ENCODE data around the gene PLEKHG3. TPM values are rescaled to one million over a fixed set of nuclear protein-coding genes. Genes with fewer than 3 reads are reported as not detected.

Gene PLEKHG3
- total RNA-seq, 3 donors from 2014 or later: 1.1 to 6.7 (median 3.7) TPM

- Mint-ChIP-seq H3K27me3 (ENCODE audit: low read depth) (peaks cover 23% of the 10 kb centered on the region), H3K9me3 (peaks cover 2% of the 10 kb centered on the region), H3K4me1 (ENCODE audit: low read depth) (peaks cover 73% of the 10 kb centered on the region), H3K36me3 (ENCODE audit: insufficient read depth) (peaks cover under 1% of the 10 kb centered on the region), H3K4me3 (peak overlapping the region; percentile 37)
- peak in 1 of 2 donors; percentile 55 for ATAC-seq
- no peak for DNase-seq
These were observed 3.4 kb downstream of the PLEKHG3 start for GRCh38 chr14:64707661-64708060.

- Mint-ChIP-seq H3K36me3 (ENCODE audit: insufficient read depth) (peaks cover 2% of the 10 kb centered on the region), H3K4me3 (peak overlapping the region; percentile 56), H3K27me3 (ENCODE audit: low read depth) (peaks cover 17% of the 10 kb centered on the region), H3K9me3 (peaks cover 9% of the 10 kb centered on the region), H3K4me1 (ENCODE audit: low read depth) (peaks cover 71% of the 10 kb centered on the region)
- ATAC-seq (peak in 1 of 2 donors; percentile 29), DNase-seq (no peak)
These were observed 4.2 kb downstream of the PLEKHG3 start for GRCh38 chr14:64708148-64709004.

GRCh38 chr14:64709126-64709525 is 4.9 kb downstream of the PLEKHG3 start:
- H3K27me3 Mint-ChIP-seq (ENCODE audit: low read depth): peaks cover 13% of the 10 kb centered on the region
- ATAC-seq (no peak), DNase-seq (no peak)
- peaks cover 16% of the 10 kb centered on the region for H3K9me3 Mint-ChIP-seq
- peaks cover 2% of the 10 kb centered on the region for H3K36me3 Mint-ChIP-seq (ENCODE audit: insufficient read depth)
- peak overlapping the region; percentile 56 for H3K4me3 Mint-ChIP-seq
- peaks cover 66% of the 10 kb centered on the region for H3K4me1 Mint-ChIP-seq (ENCODE audit: low read depth)

- Mint-ChIP-seq H3K4me3 (no peak overlapping the region), H3K36me3 (ENCODE audit: insufficient read depth) (peaks cover 9% of the 10 kb centered on the region), H3K27me3 (ENCODE audit: low read depth) (peaks cover 3% of the 10 kb centered on the region), H3K4me1 (ENCODE audit: low read depth) (peaks cover 73% of the 10 kb centered on the region), H3K9me3 (peaks cover 21% of the 10 kb centered on the region)
- no peak for DNase-seq
- ATAC-seq: no peak
These were observed 6.8 kb downstream of the PLEKHG3 start for GRCh38 chr14:64711039-64711438.

GRCh38 chr14:64713677-64714076 is 9.5 kb downstream of the PLEKHG3 start:
- H3K4me1 Mint-ChIP-seq (ENCODE audit: low read depth): peaks cover 75% of the 10 kb centered on the region

GRCh38 chr14:64714432-64715025 is 10.3 kb downstream of the PLEKHG3 start:
- H3K4me3 Mint-ChIP-seq: no peak overlapping the region
- peaks cover 73% of the 10 kb centered on the region for H3K4me1 Mint-ChIP-seq (ENCODE audit: low read depth)
- ATAC-seq (no peak), DNase-seq (no peak)
- peaks cover 9% of the 10 kb centered on the region for H3K36me3 Mint-ChIP-seq (ENCODE audit: insufficient read depth)
- peaks cover 21% of the 10 kb centered on the region for H3K9me3 Mint-ChIP-seq
- H3K27me3 Mint-ChIP-seq (ENCODE audit: low read depth): peaks cover 2% of the 10 kb centered on the region

More at GRCh38 chr14:64713677-64714076, 9.5 kb downstream of the PLEKHG3 start:
- ATAC-seq (no peak), DNase-seq (no peak)
- Mint-ChIP-seq H3K27me3 (ENCODE audit: low read depth) (peaks cover 2% of the 10 kb centered on the region), H3K36me3 (ENCODE audit: insufficient read depth) (peaks cover 9% of the 10 kb centered on the region), H3K9me3 (peaks cover 21% of the 10 kb centered on the region), H3K4me3 (no peak overlapping the region)

GRCh38 chr14:64715146-64715627 is 11.0 kb downstream of the PLEKHG3 start:
- ATAC-seq (no peak), DNase-seq (no peak)
- peaks cover 21% of the 10 kb centered on the region for H3K9me3 Mint-ChIP-seq
- H3K36me3 Mint-ChIP-seq (ENCODE audit: insufficient read depth): peaks cover 9% of the 10 kb centered on the region
- no peak overlapping the region for H3K4me3 Mint-ChIP-seq
- peaks cover 2% of the 10 kb centered on the region for H3K27me3 Mint-ChIP-seq (ENCODE audit: low read depth)
- H3K4me1 Mint-ChIP-seq (ENCODE audit: low read depth): peaks cover 71% of the 10 kb centered on the region

GRCh38 chr14:64715628-64716412 is 11.6 kb downstream of the PLEKHG3 start:
- ATAC-seq: no peak
- Mint-ChIP-seq H3K4me1 (ENCODE audit: low read depth) (peaks cover 71% of the 10 kb centered on the region), H3K36me3 (ENCODE audit: insufficient read depth) (peaks cover 9% of the 10 kb centered on the region), H3K4me3 (no peak overlapping the region), H3K27me3 (ENCODE audit: low read depth) (peaks cover 2% of the 10 kb centered on the region), H3K9me3 (peaks cover 21% of the 10 kb centered on the region)
- no peak for DNase-seq

- Mint-ChIP-seq H3K36me3 (ENCODE audit: insufficient read depth) (peaks cover 7% of the 10 kb centered on the region), H3K9me3 (peaks cover 17% of the 10 kb centered on the region), H3K27me3 (ENCODE audit: low read depth) (peaks cover 2% of the 10 kb centered on the region), H3K4me3 (no peak overlapping the region), H3K4me1 (ENCODE audit: low read depth) (peaks cover 81% of the 10 kb centered on the region)
- DNase-seq (no peak), ATAC-seq (peak in 1 of 2 donors; percentile 32)
These were observed 13.6 kb downstream of the PLEKHG3 start for GRCh38 chr14:64717870-64718269.

GRCh38 chr14:64718762-64719161 is 14.5 kb downstream of the PLEKHG3 start:
- peaks cover 9% of the 10 kb centered on the region for H3K9me3 Mint-ChIP-seq
- DNase-seq (no peak), ATAC-seq (no peak)
- peaks cover 7% of the 10 kb centered on the region for H3K36me3 Mint-ChIP-seq (ENCODE audit: insufficient read depth)
- peaks cover 84% of the 10 kb centered on the region for H3K4me1 Mint-ChIP-seq (ENCODE audit: low read depth)
- H3K4me3 Mint-ChIP-seq: no peak overlapping the region
- peaks cover 2% of the 10 kb centered on the region for H3K27me3 Mint-ChIP-seq (ENCODE audit: low read depth)

GRCh38 chr14:64719601-64720000 is 15.4 kb downstream of the PLEKHG3 start:
- peaks cover 2% of the 10 kb centered on the region for H3K27me3 Mint-ChIP-seq (ENCODE audit: low read depth)
- H3K4me1 Mint-ChIP-seq (ENCODE audit: low read depth): peaks cover 87% of the 10 kb centered on the region
- no peak overlapping the region for H3K4me3 Mint-ChIP-seq
- peaks cover 3% of the 10 kb centered on the region for H3K36me3 Mint-ChIP-seq (ENCODE audit: insufficient read depth)
- DNase-seq (no peak), ATAC-seq (no peak)
- H3K9me3 Mint-ChIP-seq: peaks cover under 1% of the 10 kb centered on the region

GRCh38 chr14:64720131-64720576 is 15.9 kb downstream of the PLEKHG3 start:
- H3K36me3 Mint-ChIP-seq (ENCODE audit: insufficient read depth): no peaks in the 10 kb centered on the region
- DNase-seq (no peak), ATAC-seq (no peak)
- peaks cover 2% of the 10 kb centered on the region for H3K27me3 Mint-ChIP-seq (ENCODE audit: low read depth)
- H3K4me3 Mint-ChIP-seq: no peak overlapping the region
- no peaks in the 10 kb centered on the region for H3K9me3 Mint-ChIP-seq
- peaks cover 87% of the 10 kb centered on the region for H3K4me1 Mint-ChIP-seq (ENCODE audit: low read depth)

- H3K36me3 Mint-ChIP-seq (ENCODE audit: insufficient read depth): no peaks in the 10 kb centered on the region
- no peak for ATAC-seq
- no peak overlapping the region for H3K4me3 Mint-ChIP-seq
These were observed 17.2 kb downstream of the PLEKHG3 start for GRCh38 chr14:64721391-64721791.

GRCh38 chr14:64721899-64722298 is 17.7 kb downstream of the PLEKHG3 start:
- ATAC-seq (no peak), DNase-seq (no peak)
- H3K4me1 Mint-ChIP-seq (ENCODE audit: low read depth): peaks cover 91% of the 10 kb centered on the region
- no peaks in the 10 kb centered on the region for H3K9me3 Mint-ChIP-seq
- H3K36me3 Mint-ChIP-seq (ENCODE audit: insufficient read depth): no peaks in the 10 kb centered on the region
- H3K27me3 Mint-ChIP-seq (ENCODE audit: low read depth): no peaks in the 10 kb centered on the region
- H3K4me3 Mint-ChIP-seq: no peak overlapping the region

More at GRCh38 chr14:64721391-64721791, 17.2 kb downstream of the PLEKHG3 start:
- peaks cover 91% of the 10 kb centered on the region for H3K4me1 Mint-ChIP-seq (ENCODE audit: low read depth)
- no peaks in the 10 kb centered on the region for H3K9me3 Mint-ChIP-seq
- no peak for DNase-seq
- H3K27me3 Mint-ChIP-seq (ENCODE audit: low read depth): peaks cover 2% of the 10 kb centered on the region
